B cell (primary cell): Measurements from ENCODE around the gene EFHD2. TPM values are rescaled to one million over a fixed set of nuclear protein-coding genes. Genes with fewer than 3 reads are reported as not detected.

ENCODE experiments used
- ATAC-seq: fragments of 200-7000 bp; cut with Tn5 transposase; one replicate; pipeline ENCODE4 v1.10.0; 2021; ENCODE audit warnings: low read depth, mild to moderate bottlenecking, moderate number of reproducible peaks, moderate library complexity
- CTCF ChIA-PET: fragments of 350-600 bp; sonication (Branson Sonifier 250); formaldehyde crosslinking; loops from one replicate; lab custom pipeline; 2021; ENCODE audit warnings: antibody characterized with exemption, inconsistent platforms; lab: Charles Lee
- POLR2A ChIA-PET: fragments of 350-600 bp; sonication (Branson Sonifier 250); formaldehyde crosslinking; loops from one replicate; lab custom pipeline; 2021; ENCODE audit warnings: antibody characterized with exemption; lab: Charles Lee
- DNase-seq: peaks from one replicate; pipeline ENCODE4 v3.0.0; 2013
- H2AFZ ChIP-seq: 2 replicates; pipeline ENCODE4 v1.6.1; 2012; ENCODE audit warnings: mild to moderate bottlenecking, low read depth, low read length; ENCODE audit not compliant: insufficient read depth, poor library complexity, severe bottlenecking
- H3K27ac ChIP-seq, 2 donors: 1 replicate in 1 of 2; 2 replicates in 1 of 2; pipeline ENCODE4 v1.5.1; 2012 to 2013; ENCODE audit warnings: low read length in 2 of 2, mild to moderate bottlenecking in 2 of 2, moderate library complexity in 1 of 2
- H3K27me3 ChIP-seq, 4 experiments: fragments of 200-600 bp in 1 of 4; sonication (generic) in 1 of 4; replicated peaks in 1 of 4; 1 replicate in 2 of 4; 2 replicates in 2 of 4; pipeline versions ENCODE4 v1.6.1 to v1.7.0; 2013 to 2016; ENCODE audit warnings: low read length in 3 of 4, mild to moderate bottlenecking in 2 of 4, mixed read lengths in 1 of 4, moderate library complexity in 1 of 4; ENCODE audit not compliant: insufficient read depth in 4 of 4, control insufficient read depth in 3 of 4; ENCODE audit errors: control extremely low read depth in 1 of 4
- H3K36me3 ChIP-seq, 2 experiments: replicated peaks in 1 of 2; 1 replicate in 1 of 2; 2 replicates in 1 of 2; pipeline versions ENCODE4 v1.6.1 to v1.7.1; 2013; ENCODE audit warnings: low read length in 1 of 2; ENCODE audit not compliant: insufficient read depth in 2 of 2, control insufficient read depth in 1 of 2; ENCODE audit errors: control extremely low read depth in 1 of 2, extremely low read depth in 1 of 2
- H3K4me1 ChIP-seq, 2 donors: fragments of 200-600 bp in 1 of 2; sonication (generic) in 1 of 2; 1 replicate in 1 of 2; 2 replicates in 1 of 2; pipeline versions ENCODE4 v1.5.1 to v1.6.1; 2013 to 2017; ENCODE audit warnings: low read length in 2 of 2; ENCODE audit not compliant: control insufficient read depth in 2 of 2, insufficient read depth in 2 of 2
- H3K4me2 ChIP-seq: replicated peaks from 2 replicates; pipeline ENCODE3; 2012; ENCODE audit warnings: mild to moderate bottlenecking, low read depth, low read length; ENCODE audit not compliant: poor library complexity, severe bottlenecking
- H3K4me3 ChIP-seq, 5 experiments: fragments of 200-600 bp in 1 of 5; sonication (generic) in 1 of 5; 1 replicate in 3 of 5; 2 replicates in 2 of 5; pipeline versions ENCODE4 v1.5.1 to v1.7.0; 2011 to 2016; ENCODE audit warnings: low read length in 4 of 5, mild to moderate bottlenecking in 4 of 5, low read depth in 2 of 5, control low read depth in 1 of 5, moderate library complexity in 1 of 5; ENCODE audit not compliant: insufficient read depth in 1 of 5; ENCODE audit errors: control extremely low read depth in 1 of 5, extremely low read depth in 1 of 5
- H3K79me2 ChIP-seq: fragments of 200-600 bp; sonication (generic); one replicate; pipeline ENCODE4 v1.6.0; 2016; ENCODE audit warnings: low read length; ENCODE audit not compliant: control insufficient read depth, insufficient read depth
- H3K9ac ChIP-seq: fragments of 200-600 bp; sonication (generic); 2 replicates; pipeline ENCODE4 v1.6.1; 2017; ENCODE audit warnings: mild to moderate bottlenecking, low read length, moderate library complexity
- H3K9me3 ChIP-seq, 3 donors: one replicate each; pipeline versions ENCODE4 v1.6.1 to v1.7.1; 2013; ENCODE audit warnings: low read length in 2 of 3; ENCODE audit not compliant: control insufficient read depth in 2 of 3, insufficient read depth in 1 of 3; ENCODE audit errors: control extremely low read depth in 1 of 3
- H4K20me1 ChIP-seq: 2 replicates; pipeline ENCODE4 v1.6.0; 2012; ENCODE audit warnings: mild to moderate bottlenecking, low read length; ENCODE audit not compliant: insufficient read depth, control insufficient read depth, poor library complexity, severe bottlenecking
- H3K27ac Mint-ChIP-seq: one replicate; pipeline ENCODE4 v1.8.0; 2021; ENCODE audit warnings: mixed read lengths
- H3K27me3 Mint-ChIP-seq: one replicate; pipeline ENCODE4 v1.8.0; 2021; ENCODE audit warnings: mixed read lengths
- H3K4me1 Mint-ChIP-seq: one replicate; pipeline ENCODE4 v1.8.0; 2021; ENCODE audit warnings: mixed read lengths
- H3K4me3 Mint-ChIP-seq: one replicate; pipeline ENCODE4 v1.8.0; 2021; ENCODE audit warnings: mixed read lengths
- H3K9me3 Mint-ChIP-seq: one replicate; pipeline ENCODE4 v1.8.0; 2022; ENCODE audit warnings: mixed read lengths; ENCODE audit not compliant: insufficient read depth
- CTCF ChIP-seq: fragments of 200-600 bp; IDR thresholded peaks from one replicate; pipeline ENCODE4 v1.8.0; 2022; ENCODE audit warnings: antibody characterized with exemption, mild to moderate bottlenecking
- EZH2 ChIP-seq: IDR thresholded peaks from 2 replicates; pipeline ENCODE4 v1.6.1; 2012; ENCODE audit warnings: borderline replicate concordance, low read depth, mild to moderate bottlenecking, moderate library complexity, low read length; ENCODE audit not compliant: insufficient read depth, poor library complexity, severe bottlenecking
- WGBS: methylation state at CpG from one replicate; pipeline ENCODE4 v1.1.5; 2013; ENCODE audit warnings: missing lambda C conversion rate; ENCODE audit not compliant: insufficient coverage; 5-methylcytosine and 5-hydroxymethylcytosine counted together
- intact Hi-C: fragments of 100-400 bp; cut with micrococcal nuclease; formaldehyde crosslinking; loops from one replicate; pipeline ENCODE4 v1.10.0; 2022
- polyA plus RNA-seq: library from polyadenylated mRNA; depleted of rRNA; stranded (reverse); fragments of >200 nt; gene quantifications from 2 replicates; pipeline ENCODE4 v1.2.3, GENCODE V29; 2012
- total RNA-seq, 2 donors: library from RNA; stranded (reverse); fragments of 120-200 nt in 1 of 2; gene quantifications; 1 replicate in 1 of 2; 2 replicates in 1 of 2; pipeline versions ENCODE4 v1.2.3 to v1.2.4, GENCODE V29; 2013 to 2022

Gene EFHD2
- total and polyA plus RNA-seq, 2 donors (not counting 1 experiment from before 2014, with no cell fraction given) = 39.3 to 67.2 TPM

DNA sequence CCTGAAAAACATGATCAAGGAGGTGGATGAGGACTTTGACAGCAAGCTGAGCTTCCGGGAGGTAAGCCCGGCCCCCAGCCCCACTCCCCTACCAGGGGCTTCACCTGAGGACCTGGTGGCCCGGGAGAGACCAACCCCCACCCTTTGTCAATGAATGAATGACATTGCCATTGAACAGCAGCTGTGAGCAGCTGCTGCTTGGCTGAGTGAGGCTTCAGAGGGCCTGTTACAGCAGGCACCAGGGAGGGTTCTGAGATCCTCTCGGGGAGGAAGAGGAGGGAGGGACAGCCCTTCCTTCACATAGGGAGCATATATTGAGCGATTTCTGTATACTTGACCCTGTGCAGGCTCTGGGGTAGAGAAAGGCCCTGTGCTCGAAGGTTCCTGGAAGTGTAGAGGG is 16.3 kb downstream of the EFHD2 start:
- Histone ChIP-seq H3K4me1 (no peaks in the 10 kb centered on the region), H3K36me3 (peaks cover 0 to 30% of the 10 kb centered on the region in 2 experiments), H3K79me2 (peaks cover 12% of the 10 kb centered on the region), H3K27ac (no peak overlapping the region), H3K4me2 (no peak overlapping the region), H3K27me3 (no peaks in the 10 kb centered on the region), H2AFZ (no peak overlapping the region), H3K4me3 (no peak overlapping the region), H3K9ac (no peak overlapping the region), H4K20me1 (peaks cover 60% of the 10 kb centered on the region), H3K9me3 (peaks cover 0 to 4% (median 0%) of the 10 kb centered on the region in 3 donors)
- no peak for TF ChIP-seq EZH2
- TF ChIP-seq CTCF = no peak
- CTCF ChIA-PET = interaction anchor here (2.3 kb wide), 1 partner anchor 102 kb away, joined by 14 read pairs; no protein-coding TSS in a partner anchor
- POLR2A ChIA-PET = no interaction called here
- ATAC-seq (no peak), DNase-seq (no peak)
- no peak overlapping the region for H3K4me3 Mint-ChIP-seq
- H3K9me3 Mint-ChIP-seq = no peaks in the 10 kb centered on the region
- 96% methylated on average over 4 of the region's 6 CpGs for WGBS
- intact Hi-C loops = no loop called here
- no peak overlapping the region for H3K27ac Mint-ChIP-seq
- H3K27me3 Mint-ChIP-seq = no peaks in the 10 kb centered on the region
- H3K4me1 Mint-ChIP-seq = no peaks in the 10 kb centered on the region

- ATAC-seq = no peak
- peaks cover 0 to 28% of the 10 kb centered on the region in 2 experiments for H3K36me3 ChIP-seq
These were observed 17.0 kb downstream of the EFHD2 start for GRCh38 chr1:15426492-15427279.

More at GRCh38 chr1:15426492-15427279, 17.0 kb downstream of the EFHD2 start:
- intact Hi-C loops = no loop called here
- Histone ChIP-seq H3K79me2 (peaks cover 7% of the 10 kb centered on the region), H3K9ac (no peak overlapping the region), H4K20me1 (peaks cover 56% of the 10 kb centered on the region), H3K9me3 (no peaks in the 10 kb centered on the region), H3K27ac (no peak overlapping the region), H2AFZ (no peak overlapping the region), H3K27me3 (no peaks in the 10 kb centered on the region), H3K4me1 (no peaks in the 10 kb centered on the region), H3K4me3 (no peak overlapping the region), H3K4me2 (no peak overlapping the region)
- Mint-ChIP-seq H3K27me3 (no peaks in the 10 kb centered on the region), H3K4me1 (no peaks in the 10 kb centered on the region), H3K27ac (no peak overlapping the region), H3K4me3 (no peak overlapping the region), H3K9me3 (no peaks in the 10 kb centered on the region)
- CTCF ChIA-PET = interaction anchor here (2.3 kb wide), 1 partner anchor 103 kb away, joined by 14 read pairs; no protein-coding TSS in a partner anchor
- WGBS = 95% methylated on average over 26 of the region's 30 CpGs
- POLR2A ChIA-PET = no interaction called here
- no peak for DNase-seq
- TF ChIP-seq CTCF = no peak
- no peak for TF ChIP-seq EZH2
